Measurements from ENCODE around the gene SFXN5. TPM values are rescaled to one million over a fixed set of nuclear protein-coding genes. Genes with fewer than 3 reads are reported as not detected.
A peak's percentile ranks its signal among the peaks of the same experiment; 100 is the strongest.

The SFXN5 gene
- total RNA-seq, 4 donors from 2014 or later: 5.7 to 11.8 (median 6.7) TPM

DNA sequence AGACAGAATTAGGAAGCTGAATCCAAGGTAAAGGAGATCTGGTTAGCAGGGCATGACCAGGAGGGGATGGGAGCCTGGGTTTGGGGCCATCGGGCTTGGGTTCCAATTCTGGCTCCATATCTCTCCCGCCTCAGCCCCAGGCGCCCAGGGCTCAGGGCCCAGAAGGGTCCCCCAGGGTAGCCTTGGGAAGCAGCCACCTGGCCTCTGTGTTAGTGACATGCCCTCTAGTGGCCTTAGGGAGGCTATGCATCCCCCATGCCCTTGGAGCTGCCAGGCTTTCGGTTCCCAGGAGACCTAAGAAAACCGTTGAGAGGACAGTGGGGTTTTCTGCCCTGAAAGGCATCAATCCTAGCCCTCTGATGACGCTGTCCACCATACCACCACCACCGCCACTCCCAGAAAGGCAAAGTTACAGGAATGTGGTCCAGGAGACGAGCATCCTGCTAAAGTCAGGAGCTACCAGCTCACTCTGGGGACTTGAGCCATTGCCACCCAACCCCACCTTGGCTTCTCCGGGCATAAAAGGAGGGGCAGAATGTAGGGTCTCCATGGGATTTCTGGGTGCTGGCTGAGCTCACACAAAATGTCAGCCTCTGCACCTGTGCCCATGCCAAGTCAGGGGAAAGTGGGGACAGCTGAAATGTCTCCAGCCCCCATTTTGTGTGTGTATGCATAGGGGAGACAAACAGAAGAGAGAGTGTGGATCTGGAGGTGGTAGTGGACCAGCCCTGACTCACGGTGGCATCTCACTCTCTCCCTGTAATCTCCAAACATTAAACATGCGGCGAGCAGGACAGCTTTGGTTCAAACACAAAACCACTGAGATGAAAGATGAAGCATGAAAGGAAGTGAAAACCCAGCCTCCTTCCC, 97.7 kb downstream of the SFXN5 start:
- ATAC-seq: no peak
- no peaks in the 10 kb centered on the region for H3K9me3 ChIP-seq
- TF ChIP-seq POLR2A (IDR thresholded peaks at IDR 0.05) (no peak), POLR2AphosphoS5 (IDR thresholded peaks at IDR 0.05) (no peak), EP300 (IDR thresholded peaks at IDR 0.05) (no peak)
- TF ChIP-seq, protein P1, sequence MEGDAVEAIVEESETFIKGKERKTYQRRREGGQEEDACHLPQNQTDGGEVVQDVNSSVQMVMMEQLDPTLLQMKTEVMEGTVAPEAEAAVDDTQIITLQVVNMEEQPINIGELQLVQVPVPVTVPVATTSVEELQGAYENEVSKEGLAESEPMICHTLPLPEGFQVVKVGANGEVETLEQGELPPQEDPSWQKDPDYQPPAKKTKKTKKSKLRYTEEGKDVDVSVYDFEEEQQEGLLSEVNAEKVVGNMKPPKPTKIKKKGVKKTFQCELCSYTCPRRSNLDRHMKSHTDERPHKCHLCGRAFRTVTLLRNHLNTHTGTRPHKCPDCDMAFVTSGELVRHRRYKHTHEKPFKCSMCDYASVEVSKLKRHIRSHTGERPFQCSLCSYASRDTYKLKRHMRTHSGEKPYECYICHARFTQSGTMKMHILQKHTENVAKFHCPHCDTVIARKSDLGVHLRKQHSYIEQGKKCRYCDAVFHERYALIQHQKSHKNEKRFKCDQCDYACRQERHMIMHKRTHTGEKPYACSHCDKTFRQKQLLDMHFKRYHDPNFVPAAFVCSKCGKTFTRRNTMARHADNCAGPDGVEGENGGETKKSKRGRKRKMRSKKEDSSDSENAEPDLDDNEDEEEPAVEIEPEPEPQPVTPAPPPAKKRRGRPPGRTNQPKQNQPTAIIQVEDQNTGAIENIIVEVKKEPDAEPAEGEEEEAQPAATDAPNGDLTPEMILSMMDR (IDR thresholded peaks at IDR 0.05): peak in 3 of 4 experiments; percentile 40 to 71 (median 43)
- H3K4me3 ChIP-seq: no peak overlapping the region
- WGBS, 2 donors (ENCODE audit: low coverage in 1 of 2): 73% methylated on average over 3 of the region's 12 CpGs; no CpG with 5 or more reads in 1 of the 2 donors
- peaks cover 0 to 51% of the 10 kb centered on the region in 2 donors for H3K36me3 ChIP-seq
- H3K4me1 ChIP-seq: no peaks in the 10 kb centered on the region
- no peaks in the 10 kb centered on the region for H3K27me3 ChIP-seq
- no peak overlapping the region for H3K27ac ChIP-seq

DNA sequence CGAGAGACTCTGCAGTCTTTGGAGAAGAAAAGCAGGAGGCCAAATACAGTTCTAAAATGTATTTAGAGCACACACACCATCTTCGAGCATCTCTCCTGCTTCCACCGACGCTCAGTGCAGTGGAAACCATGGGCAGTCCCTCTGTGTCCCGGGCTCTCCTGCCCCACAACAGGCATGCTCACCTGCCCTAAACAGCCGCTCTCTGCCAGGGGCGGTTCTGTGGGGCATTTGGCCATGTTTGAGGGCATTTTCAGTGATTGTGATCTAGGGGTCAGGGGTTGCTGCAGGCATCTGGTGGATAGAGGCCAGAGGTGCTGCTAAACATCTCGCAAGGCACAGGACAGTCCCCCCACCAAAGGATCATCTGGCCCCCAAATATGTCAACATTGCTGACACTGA, 98.4 kb downstream of the SFXN5 start:
- H3K9me3 ChIP-seq: no peaks in the 10 kb centered on the region
- H3K4me3 ChIP-seq: no peak overlapping the region
- WGBS, 2 donors (ENCODE audit: low coverage in 1 of 2): 89% methylated on average over 3 of the region's 8 CpGs; no CpG with 5 or more reads in 1 of the 2 donors
- H3K36me3 ChIP-seq: peaks cover 0 to 56% of the 10 kb centered on the region in 2 donors
- no peaks in the 10 kb centered on the region for H3K27me3 ChIP-seq
- TF ChIP-seq POLR2A (IDR thresholded peaks at IDR 0.05) (no peak), POLR2AphosphoS5 (IDR thresholded peaks at IDR 0.05) (no peak), EP300 (IDR thresholded peaks at IDR 0.05) (no peak)
- TF ChIP-seq, protein P1 (IDR thresholded peaks at IDR 0.05): no peak
- H3K4me1 ChIP-seq: no peaks in the 10 kb centered on the region
- H3K27ac ChIP-seq: no peak overlapping the region
- no peak for ATAC-seq

DNA sequence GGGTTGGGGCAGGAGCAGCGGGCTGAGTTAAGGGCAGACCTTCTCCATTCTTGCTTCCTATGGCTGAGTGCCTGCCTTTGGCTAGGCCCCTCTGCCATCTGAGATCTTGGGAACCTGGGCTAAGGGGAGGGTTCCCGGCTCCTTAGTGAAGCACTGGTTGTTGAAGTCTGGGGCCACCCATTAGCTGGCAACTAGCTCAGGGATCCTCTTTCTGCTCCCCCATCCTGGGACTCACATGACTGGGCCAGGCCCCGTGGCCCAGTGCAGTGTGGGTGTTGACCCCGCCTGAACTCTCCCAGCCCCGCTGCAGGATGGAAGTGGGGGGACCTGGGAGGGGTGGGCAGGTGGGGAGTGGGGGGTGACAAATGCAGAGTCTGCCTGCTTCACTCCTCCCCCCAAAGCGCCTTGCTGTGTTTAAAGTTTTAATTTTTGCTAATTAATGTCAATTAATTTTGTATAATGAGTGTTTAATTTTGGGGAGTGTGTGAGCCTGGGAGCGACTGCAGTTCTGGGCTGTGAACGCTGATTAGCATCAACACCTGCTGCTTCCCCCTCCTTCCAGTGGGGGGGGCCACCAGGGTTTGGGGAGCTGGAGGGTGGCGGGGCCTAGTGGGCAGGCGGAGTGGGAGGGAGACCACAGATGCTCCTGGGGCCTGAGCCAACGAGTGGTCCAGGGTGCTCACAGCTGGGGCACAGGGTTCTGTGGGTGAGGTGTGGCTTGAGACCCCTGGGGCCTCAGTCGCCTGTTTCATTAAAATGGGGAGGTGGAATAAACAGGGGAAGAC, 99.0 kb downstream of the SFXN5 start:
- no peak for ATAC-seq
- Histone ChIP-seq H3K9me3 (no peaks in the 10 kb centered on the region), H3K27me3 (no peaks in the 10 kb centered on the region), H3K4me3 (no peak overlapping the region), H3K4me1 (no peaks in the 10 kb centered on the region), H3K36me3 (peaks cover 0 to 59% of the 10 kb centered on the region in 2 donors), H3K27ac (no peak overlapping the region)
- TF ChIP-seq POLR2A (IDR thresholded peaks at IDR 0.05): no peak
- TF ChIP-seq POLR2AphosphoS5 (IDR thresholded peaks at IDR 0.05): no peak
- no peak for TF ChIP-seq EP300 (IDR thresholded peaks at IDR 0.05)
- TF ChIP-seq, protein P1 (IDR thresholded peaks at IDR 0.05): no peak
- WGBS, 2 donors (ENCODE audit: low coverage in 1 of 2): 77 to 100% methylated on average over 1 to 4 of the region's 12 CpGs

DNA sequence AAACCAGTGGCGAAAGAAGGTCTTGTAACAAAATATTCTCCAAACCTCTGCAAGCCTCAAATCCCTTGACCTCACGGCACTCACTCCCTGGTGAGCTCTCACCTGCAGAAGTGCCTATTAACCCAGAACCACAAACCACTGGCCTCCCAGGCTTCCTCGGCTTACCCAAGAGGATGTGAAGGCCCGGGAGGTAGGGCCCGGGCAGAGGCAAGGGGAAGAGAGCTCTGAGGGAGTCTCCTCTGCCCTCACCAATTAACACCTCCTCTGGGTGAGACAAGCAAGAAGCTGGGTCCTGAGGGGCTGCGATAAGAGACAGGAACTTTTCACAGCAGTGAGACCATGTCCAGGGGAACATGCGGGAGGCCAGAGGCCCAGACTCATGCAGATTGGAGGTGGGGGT, 100.5 kb downstream of the SFXN5 start:
- ATAC-seq: no peak
- Histone ChIP-seq H3K36me3 (peaks cover 0 to 62% of the 10 kb centered on the region in 2 donors), H3K27me3 (no peaks in the 10 kb centered on the region), H3K9me3 (no peaks in the 10 kb centered on the region), H3K4me1 (no peaks in the 10 kb centered on the region), H3K27ac (no peak overlapping the region), H3K4me3 (no peak overlapping the region)
- 67 to 100% methylated on average over 1 to 2 of the region's 7 CpGs for WGBS, 2 donors (ENCODE audit: low coverage in 1 of 2)
- TF ChIP-seq EP300 (IDR thresholded peaks at IDR 0.05) (no peak), POLR2A (IDR thresholded peaks at IDR 0.05) (no peak), POLR2AphosphoS5 (IDR thresholded peaks at IDR 0.05) (no peak)
- TF ChIP-seq, protein P1 (IDR thresholded peaks at IDR 0.05): no peak
